Tibial nerve (tissue), 4 donors: ENCODE measurements around the gene DESI1. TPM values are rescaled to one million over a fixed set of nuclear protein-coding genes. Genes with fewer than 3 reads are reported as not detected.
A peak's percentile ranks its signal among the peaks of the same experiment; 100 is the strongest.

Experiments used
- DNase-seq, 2 donors: peaks; one replicate each; pipeline ENCODE4 v3.0.0-alpha.2; 2019; ENCODE audit warnings: low spot score in 2 of 2
- H3K27ac ChIP-seq, 4 donors: fragments of 200-600 bp; sonication (generic) in 3 of 4; one replicate each; pipeline ENCODE4 v1.5.1; 2017 to 2019; ENCODE audit warnings: mild to moderate bottlenecking in 1 of 4
- H3K27me3 ChIP-seq, 2 donors: fragments of 200-600 bp; sonication (generic) in 1 of 2; one replicate each; pipeline versions ENCODE4 v1.5.1 to v1.6.0; 2017 to 2019
- H3K36me3 ChIP-seq, 3 donors: fragments of 200-600 bp; sonication (generic); one replicate each; pipeline ENCODE4 v1.5.1; 2018 to 2019
- H3K4me1 ChIP-seq, 4 donors: fragments of 200-600 bp; sonication (generic) in 3 of 4; one replicate each; pipeline ENCODE4 v1.5.1; 2017 to 2019
- H3K4me3 ChIP-seq, 4 donors: fragments of 200-600 bp; sonication (generic) in 3 of 4; one replicate each; pipeline ENCODE4 v1.5.1; 2017 to 2019; ENCODE audit warnings: mild to moderate bottlenecking in 1 of 4, moderate library complexity in 1 of 4
- H3K9me3 ChIP-seq, 4 donors: fragments of 200-600 bp; sonication (generic) in 3 of 4; one replicate each; pipeline ENCODE4 v1.5.1; 2017 to 2019
- EP300 ChIP-seq, 2 donors: sonication (generic); formaldehyde crosslinking; IDR thresholded peaks; one replicate each; pipeline ENCODE4 v1.6.1; 2017; ENCODE audit warnings: antibody characterized with exemption in 2 of 2, mild to moderate bottlenecking in 1 of 2
- POLR2A ChIP-seq, 2 donors: fragments of 450-650 bp; IDR thresholded peaks; one replicate each; pipeline ENCODE4 v1.6.1; 2017; ENCODE audit warnings: antibody characterized with exemption in 2 of 2, mild to moderate bottlenecking in 2 of 2, moderate library complexity in 2 of 2
- WGBS, 2 donors: methylation state at CpG; one replicate each; pipeline ENCODE4 v1.1.5; 2018; 5-methylcytosine and 5-hydroxymethylcytosine counted together
- total RNA-seq, 4 donors: library from RNA; depleted of rRNA; stranded (reverse); fragments of >200 nt; gene quantifications; one replicate each; pipeline ENCODE4 v1.1.0, GENCODE V29; 2016
- TF ChIP-seq, protein P1 (sequence below), 5 experiments: fragments of 200-600 bp in 3 of 5; fragments of 450-650 bp in 2 of 5; sonication (generic) in 3 of 5; IDR thresholded peaks; one replicate each; pipeline ENCODE4 v1.5.1; 2016 to 2019; ENCODE audit warnings: antibody characterized with exemption in 5 of 5, mild to moderate bottlenecking in 3 of 5, moderate library complexity in 2 of 5

Gene DESI1
- total RNA-seq, 4 donors from 2014 or later: 16.5 to 24.6 (median 19.2) TPM

DNA sequence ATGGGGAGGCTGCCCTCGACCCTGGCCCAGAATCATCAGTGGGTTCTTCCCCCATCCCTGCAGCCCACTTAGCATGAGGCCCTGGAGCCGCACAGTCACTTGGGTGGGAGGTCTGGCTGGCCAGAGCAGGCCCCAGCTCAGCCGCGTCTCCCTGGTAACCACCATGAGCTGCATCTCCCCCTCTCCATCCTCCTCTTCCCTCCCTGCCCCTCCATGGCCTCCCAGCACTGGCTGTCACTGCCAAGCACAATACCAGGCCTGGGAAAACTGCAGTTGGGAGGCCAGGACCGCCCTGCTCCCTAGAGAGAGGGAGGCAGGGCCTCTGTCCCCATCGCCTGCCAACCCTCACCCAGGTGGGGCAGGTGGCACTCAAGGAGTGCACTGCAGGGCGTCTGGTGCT, 52.0 kb downstream of the DESI1 start:
- Histone ChIP-seq H3K4me1 (peaks cover 0 to 16% (median 0%) of the 10 kb centered on the region in 4 donors), H3K4me3 (no peak overlapping the region), H3K27me3 (no peaks in the 10 kb centered on the region), H3K9me3 (no peaks in the 10 kb centered on the region), H3K27ac (no peak overlapping the region), H3K36me3 (no peaks in the 10 kb centered on the region)
- no peak for DNase-seq
- 68 to 69% methylated on average over 7 of the region's 7 CpGs for WGBS, 2 donors
- TF ChIP-seq POLR2A (IDR thresholded peaks at IDR 0.05): no peak
- TF ChIP-seq EP300 (IDR thresholded peaks at IDR 0.05): no peak
- TF ChIP-seq, protein P1, sequence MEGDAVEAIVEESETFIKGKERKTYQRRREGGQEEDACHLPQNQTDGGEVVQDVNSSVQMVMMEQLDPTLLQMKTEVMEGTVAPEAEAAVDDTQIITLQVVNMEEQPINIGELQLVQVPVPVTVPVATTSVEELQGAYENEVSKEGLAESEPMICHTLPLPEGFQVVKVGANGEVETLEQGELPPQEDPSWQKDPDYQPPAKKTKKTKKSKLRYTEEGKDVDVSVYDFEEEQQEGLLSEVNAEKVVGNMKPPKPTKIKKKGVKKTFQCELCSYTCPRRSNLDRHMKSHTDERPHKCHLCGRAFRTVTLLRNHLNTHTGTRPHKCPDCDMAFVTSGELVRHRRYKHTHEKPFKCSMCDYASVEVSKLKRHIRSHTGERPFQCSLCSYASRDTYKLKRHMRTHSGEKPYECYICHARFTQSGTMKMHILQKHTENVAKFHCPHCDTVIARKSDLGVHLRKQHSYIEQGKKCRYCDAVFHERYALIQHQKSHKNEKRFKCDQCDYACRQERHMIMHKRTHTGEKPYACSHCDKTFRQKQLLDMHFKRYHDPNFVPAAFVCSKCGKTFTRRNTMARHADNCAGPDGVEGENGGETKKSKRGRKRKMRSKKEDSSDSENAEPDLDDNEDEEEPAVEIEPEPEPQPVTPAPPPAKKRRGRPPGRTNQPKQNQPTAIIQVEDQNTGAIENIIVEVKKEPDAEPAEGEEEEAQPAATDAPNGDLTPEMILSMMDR (IDR thresholded peaks at IDR 0.05): no peak

DNA sequence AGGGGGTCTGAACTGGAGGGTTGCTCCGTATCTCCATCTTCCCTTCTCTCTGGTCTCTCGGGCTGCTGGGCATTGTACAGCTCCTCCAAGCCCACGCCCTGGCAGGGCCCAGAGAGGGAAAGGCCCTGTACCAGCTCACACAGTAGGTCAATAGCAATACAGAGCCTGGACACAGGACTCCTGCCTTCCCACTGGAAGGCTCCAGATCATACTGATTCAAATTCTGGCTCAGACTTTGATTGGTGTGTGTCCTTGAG, 53.4 kb downstream of the DESI1 start:
- Histone ChIP-seq H3K27me3 (no peaks in the 10 kb centered on the region), H3K4me1 (peaks cover 0 to 24% (median 0%) of the 10 kb centered on the region in 4 donors), H3K4me3 (no peak overlapping the region), H3K27ac (peak overlapping the region in 1 of 4 donors; percentile 11), H3K9me3 (no peaks in the 10 kb centered on the region), H3K36me3 (no peaks in the 10 kb centered on the region)
- TF ChIP-seq, protein P1 (IDR thresholded peaks at IDR 0.05): no peak
- TF ChIP-seq EP300 (IDR thresholded peaks at IDR 0.05): no peak
- DNase-seq: no peak
- WGBS, 2 donors: 41 to 57% methylated on average over 3 of the region's 3 CpGs

DNA sequence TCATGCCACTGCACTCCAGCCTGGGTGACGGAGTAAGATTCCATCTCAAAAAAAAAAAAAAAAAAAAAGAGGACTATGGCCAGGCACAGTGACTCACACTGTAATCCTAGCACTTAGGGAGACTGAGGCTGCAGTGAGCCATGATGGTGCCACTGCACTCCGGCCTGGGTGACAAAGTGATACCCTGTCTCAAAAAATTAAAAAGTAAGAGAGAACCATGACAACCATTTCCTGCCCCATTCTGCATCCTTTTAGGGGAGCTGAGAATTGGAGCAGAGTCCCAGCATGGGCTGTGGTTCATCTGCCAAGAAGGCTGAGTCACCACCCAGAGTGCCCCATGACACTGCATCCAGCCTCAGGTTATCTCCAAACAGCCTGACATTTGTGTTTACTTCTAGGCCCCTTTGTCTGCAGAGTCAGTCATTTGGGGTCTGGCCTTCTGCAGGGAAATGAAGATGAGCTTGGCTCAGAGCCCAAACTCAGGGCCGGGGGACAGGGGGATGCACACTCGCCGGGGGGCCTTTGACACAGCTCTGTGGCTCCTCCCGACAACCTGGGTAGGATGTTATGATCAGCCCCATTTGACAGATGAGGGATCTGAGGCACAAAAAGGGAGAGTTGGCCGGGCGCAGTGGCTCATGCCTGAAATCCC, 55.3 kb downstream of the DESI1 start:
- peaks cover 0 to 31% (median 4%) of the 10 kb centered on the region in 4 donors for H3K4me1 ChIP-seq
- H3K9me3 ChIP-seq: no peaks in the 10 kb centered on the region
- no peaks in the 10 kb centered on the region for H3K27me3 ChIP-seq
- no peak for TF ChIP-seq POLR2A (IDR thresholded peaks at IDR 0.05)
- TF ChIP-seq, protein P1 (IDR thresholded peaks at IDR 0.05): no peak
- TF ChIP-seq EP300 (IDR thresholded peaks at IDR 0.05): no peak
- peak overlapping the region in 2 of 4 donors; percentile 17 to 18 for H3K27ac ChIP-seq
- 49 to 50% methylated on average over 8 of the region's 8 CpGs for WGBS, 2 donors
- no peak overlapping the region for H3K4me3 ChIP-seq
- DNase-seq: no peak
- H3K36me3 ChIP-seq: no peaks in the 10 kb centered on the region

DNA sequence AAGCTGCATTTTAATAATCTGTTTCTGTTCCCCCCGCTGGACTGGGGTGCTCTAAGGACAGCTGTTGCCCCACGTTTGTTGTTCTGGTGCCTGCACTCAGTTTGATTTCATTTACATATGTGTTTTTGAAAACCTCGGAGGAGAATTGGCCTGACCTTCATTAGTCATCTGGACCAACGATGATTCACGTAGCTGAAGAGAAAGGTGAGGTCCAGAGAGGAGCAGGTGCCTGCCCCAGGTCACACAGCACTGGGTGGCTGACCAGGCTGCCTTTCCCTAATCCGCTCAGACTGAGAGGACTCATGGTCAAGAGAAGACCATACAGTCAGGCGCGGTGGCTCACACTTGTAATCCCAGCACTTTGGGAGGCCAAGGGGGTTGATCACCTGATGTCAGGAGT, 56.3 kb downstream of the DESI1 start:
- no peaks in the 10 kb centered on the region for H3K27me3 ChIP-seq
- H3K4me1 ChIP-seq: peaks cover 0 to 39% (median 5%) of the 10 kb centered on the region in 4 donors
- TF ChIP-seq POLR2A (IDR thresholded peaks at IDR 0.05): no peak
- TF ChIP-seq EP300 (IDR thresholded peaks at IDR 0.05): no peak
- TF ChIP-seq, protein P1 (IDR thresholded peaks at IDR 0.05): no peak
- H3K27ac ChIP-seq: peak overlapping the region in 2 of 4 donors; percentile 10 to 43
- WGBS, 2 donors: 85 to 88% methylated on average over 8 of the region's 8 CpGs
- no peaks in the 10 kb centered on the region for H3K36me3 ChIP-seq
- no peaks in the 10 kb centered on the region for H3K9me3 ChIP-seq
- H3K4me3 ChIP-seq: no peak overlapping the region
- DNase-seq: no peak

DNA sequence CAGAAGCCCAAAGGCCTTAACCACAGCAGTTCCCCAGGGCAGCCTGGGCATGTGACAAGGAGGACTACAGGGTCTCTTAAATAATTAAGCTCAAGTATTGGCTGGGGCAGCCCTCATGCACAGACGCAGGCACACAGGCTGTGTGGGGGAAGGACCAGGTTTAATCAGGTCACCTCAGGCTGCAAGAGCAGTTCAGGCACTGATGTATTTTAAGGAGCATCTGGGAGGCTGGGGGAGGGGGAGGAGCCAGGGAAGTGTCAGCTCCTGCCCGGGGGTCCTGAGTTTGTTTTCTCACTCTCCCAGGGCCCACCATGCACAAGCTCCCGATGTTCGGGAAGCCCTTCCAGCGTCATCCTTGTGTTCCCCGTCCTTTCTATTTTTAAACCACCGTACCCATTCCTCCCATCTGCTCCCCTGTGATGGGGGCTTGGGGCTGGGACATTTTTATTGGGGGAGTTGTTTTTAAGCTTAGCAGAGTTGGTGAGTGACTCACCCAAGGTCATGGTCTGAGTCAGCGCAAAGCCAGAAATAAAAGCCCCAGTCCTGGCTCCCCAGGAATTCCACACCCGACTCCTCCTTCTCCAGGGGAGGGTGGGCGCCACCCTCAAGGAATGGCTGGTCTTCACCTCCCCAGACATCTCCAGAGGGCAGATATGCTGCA, 57.7 kb downstream of the DESI1 start:
- Histone ChIP-seq H3K4me1 (peaks cover 0 to 45% (median 5%) of the 10 kb centered on the region in 4 donors), H3K27ac (peak overlapping the region in 2 of 4 donors; percentile 60 to 64), H3K4me3 (no peak overlapping the region), H3K36me3 (no peaks in the 10 kb centered on the region), H3K9me3 (no peaks in the 10 kb centered on the region), H3K27me3 (no peaks in the 10 kb centered on the region)
- DNase-seq: no peak
- TF ChIP-seq EP300 (IDR thresholded peaks at IDR 0.05): no peak
- TF ChIP-seq POLR2A (IDR thresholded peaks at IDR 0.05): no peak
- TF ChIP-seq, protein P1 (IDR thresholded peaks at IDR 0.05): no peak
- 32 to 41% methylated on average over 8 to 10 of the region's 10 CpGs for WGBS, 2 donors
